IPS-15b (cell line): Measurements from ENCODE around the gene DAPK2.

Experiments
- H3K27me3 ChIP-seq: one replicate; pipeline ENCODE4 v1.6.1; 2013; ENCODE audit warnings: low read length; ENCODE audit not compliant: control insufficient read depth, insufficient read depth
- H3K36me3 ChIP-seq: one replicate; pipeline ENCODE4 v1.6.1; 2013; ENCODE audit warnings: low read length; ENCODE audit not compliant: control insufficient read depth, insufficient read depth
- H3K4me1 ChIP-seq: one replicate; pipeline ENCODE4 v1.6.1; 2013; ENCODE audit warnings: mild to moderate bottlenecking, low read length; ENCODE audit not compliant: control insufficient read depth, insufficient read depth
- H3K4me3 ChIP-seq: one replicate; pipeline ENCODE4 v1.5.1; 2013; ENCODE audit warnings: low read depth, low read length
- H3K9ac ChIP-seq: one replicate; pipeline ENCODE4 v1.6.1; 2013; ENCODE audit warnings: low read depth, mild to moderate bottlenecking, low read length
- H3K9me3 ChIP-seq: one replicate; pipeline ENCODE4 v1.6.1; 2013; ENCODE audit warnings: mild to moderate bottlenecking, low read length; ENCODE audit not compliant: control insufficient read depth, insufficient read depth

Gene DAPK2

GRCh38 chr15:63977119-63977518, 69.2 kb downstream of the DAPK2 start:
- Histone ChIP-seq H3K27me3 (no peaks in the 10 kb centered on the region), H3K4me1 (peaks cover 25% of the 10 kb centered on the region), H3K9me3 (no peaks in the 10 kb centered on the region), H3K9ac (no peak overlapping the region), H3K36me3 (no peaks in the 10 kb centered on the region), H3K4me3 (no peak overlapping the region)

GRCh38 chr15:63974021-63974420, 72.3 kb downstream of the DAPK2 start:
- no peak overlapping the region for H3K9ac ChIP-seq
- no peak overlapping the region for H3K4me3 ChIP-seq
- H3K27me3 ChIP-seq, result peaks cover 4% of the 10 kb centered on the region
- no peaks in the 10 kb centered on the region for H3K9me3 ChIP-seq
- peaks cover 29% of the 10 kb centered on the region for H3K4me1 ChIP-seq
- no peaks in the 10 kb centered on the region for H3K36me3 ChIP-seq

- peak overlapping the region; percentile 12 for H3K4me3 ChIP-seq
- no peaks in the 10 kb centered on the region for H3K9me3 ChIP-seq
- no peaks in the 10 kb centered on the region for H3K36me3 ChIP-seq
- no peak overlapping the region for H3K9ac ChIP-seq
- H3K4me1 ChIP-seq, result peaks cover 29% of the 10 kb centered on the region
- peaks cover 4% of the 10 kb centered on the region for H3K27me3 ChIP-seq
These were observed 72.9 kb downstream of the DAPK2 start for GRCh38 chr15:63973212-63974009.

- peaks cover 29% of the 10 kb centered on the region for H3K4me1 ChIP-seq
- H3K27me3 ChIP-seq, result peaks cover 4% of the 10 kb centered on the region
- no peak overlapping the region for H3K9ac ChIP-seq
- peak overlapping the region; percentile 12 for H3K4me3 ChIP-seq
- no peaks in the 10 kb centered on the region for H3K9me3 ChIP-seq
- H3K36me3 ChIP-seq, result no peaks in the 10 kb centered on the region
These were observed 73.5 kb downstream of the DAPK2 start for GRCh38 chr15:63972801-63973200.

- peaks cover 4% of the 10 kb centered on the region for H3K27me3 ChIP-seq
- H3K4me3 ChIP-seq, result no peak overlapping the region
- H3K9me3 ChIP-seq, result no peaks in the 10 kb centered on the region
- peaks cover 29% of the 10 kb centered on the region for H3K4me1 ChIP-seq
- no peak overlapping the region for H3K9ac ChIP-seq
- H3K36me3 ChIP-seq, result no peaks in the 10 kb centered on the region
These were observed 74.4 kb downstream of the DAPK2 start for GRCh38 chr15:63971904-63972303.

- no peaks in the 10 kb centered on the region for H3K36me3 ChIP-seq
- H3K4me3 ChIP-seq, result no peak overlapping the region
- H3K9me3 ChIP-seq, result no peaks in the 10 kb centered on the region
- peaks cover 29% of the 10 kb centered on the region for H3K4me1 ChIP-seq
- H3K27me3 ChIP-seq, result peaks cover 4% of the 10 kb centered on the region
- H3K9ac ChIP-seq, result no peak overlapping the region
These were observed 74.9 kb downstream of the DAPK2 start for GRCh38 chr15:63971427-63971805.

GRCh38 chr15:63970621-63971426, 75.5 kb downstream of the DAPK2 start:
- Histone ChIP-seq H3K4me3 (no peak overlapping the region), H3K36me3 (no peaks in the 10 kb centered on the region), H3K9me3 (no peaks in the 10 kb centered on the region), H3K4me1 (peaks cover 29% of the 10 kb centered on the region), H3K9ac (no peak overlapping the region), H3K27me3 (peaks cover 4% of the 10 kb centered on the region)

- Histone ChIP-seq H3K9ac (no peak overlapping the region), H3K4me1 (peaks cover 25% of the 10 kb centered on the region), H3K36me3 (no peaks in the 10 kb centered on the region), H3K9me3 (no peaks in the 10 kb centered on the region), H3K4me3 (no peak overlapping the region), H3K27me3 (peaks cover 4% of the 10 kb centered on the region)
These were observed 76.4 kb downstream of the DAPK2 start for GRCh38 chr15:63969652-63970421.

- H3K4me3 ChIP-seq, result no peak overlapping the region
- H3K36me3 ChIP-seq, result no peaks in the 10 kb centered on the region
- H3K9me3 ChIP-seq, result no peaks in the 10 kb centered on the region
- H3K27me3 ChIP-seq, result peaks cover 4% of the 10 kb centered on the region
- no peak overlapping the region for H3K9ac ChIP-seq
- peaks cover 16% of the 10 kb centered on the region for H3K4me1 ChIP-seq
These were observed 77.6 kb downstream of the DAPK2 start for GRCh38 chr15:63968700-63969099.

GRCh38 chr15:63968122-63968524, 78.2 kb downstream of the DAPK2 start:
- Histone ChIP-seq H3K27me3 (peaks cover 4% of the 10 kb centered on the region), H3K4me3 (no peak overlapping the region)

GRCh38 chr15:63967616-63968015, 78.7 kb downstream of the DAPK2 start:
- no peaks in the 10 kb centered on the region for H3K36me3 ChIP-seq
- H3K9me3 ChIP-seq, result no peaks in the 10 kb centered on the region
- peaks cover 7% of the 10 kb centered on the region for H3K4me1 ChIP-seq
- peaks cover 4% of the 10 kb centered on the region for H3K27me3 ChIP-seq
- H3K9ac ChIP-seq, result no peak overlapping the region
- no peak overlapping the region for H3K4me3 ChIP-seq

More at GRCh38 chr15:63968122-63968524, 78.2 kb downstream of the DAPK2 start:
- H3K9ac ChIP-seq, result no peak overlapping the region
- H3K9me3 ChIP-seq, result no peaks in the 10 kb centered on the region
- peaks cover 11% of the 10 kb centered on the region for H3K4me1 ChIP-seq
- no peaks in the 10 kb centered on the region for H3K36me3 ChIP-seq
